Type B pancreatic cell (in vitro differentiated cells): ENCODE measurements around the gene NLRP10. TPM values are rescaled to one million over a fixed set of nuclear protein-coding genes. Genes with fewer than 3 reads are reported as not detected.

ENCODE experiments used
- DNase-seq: peaks from one replicate; pipeline ENCODE4 v3.0.0; 2021; ENCODE audit warnings: mixed read lengths; ENCODE audit not compliant: unreplicated experiment; ENCODE audit errors: extremely low spot score
- H3K27ac Mint-ChIP-seq: 2 replicates; pipeline ENCODE4 v1.8.0; 2021; ENCODE audit warnings: mild to moderate bottlenecking, mixed read lengths
- H3K27me3 Mint-ChIP-seq: 2 replicates; pipeline ENCODE4 v1.8.0; 2021; ENCODE audit warnings: mixed read lengths
- H3K36me3 Mint-ChIP-seq: 2 replicates; pipeline ENCODE4 v1.8.0; 2021; ENCODE audit warnings: mixed read lengths
- H3K4me1 Mint-ChIP-seq: one replicate; pipeline ENCODE4 v1.8.0; 2021; ENCODE audit warnings: mixed read lengths; ENCODE audit not compliant: unreplicated experiment
- H3K4me3 Mint-ChIP-seq: 2 replicates; pipeline ENCODE4 v1.8.0; 2021; ENCODE audit warnings: mild to moderate bottlenecking, mixed read lengths
- H3K9me3 Mint-ChIP-seq: 2 replicates; pipeline ENCODE4 v1.8.0; 2021; ENCODE audit warnings: mixed read lengths
- total RNA-seq: library from RNA; stranded (reverse); gene quantifications from 2 replicates; pipeline ENCODE4 v1.2.1, GENCODE V29; 2021; ENCODE audit warnings: low replicate concordance
- TF ChIP-seq, protein P1 (sequence below): fragments of 200-600 bp; sonication (generic); conservative IDR thresholded peaks from 2 replicates; pipeline ENCODE4 v1.5.0; 2021; ENCODE audit warnings: antibody characterized with exemption, mild to moderate bottlenecking

The NLRP10 gene
- total RNA-seq, 1 donor from 2014 or later, result not detected

DNA sequence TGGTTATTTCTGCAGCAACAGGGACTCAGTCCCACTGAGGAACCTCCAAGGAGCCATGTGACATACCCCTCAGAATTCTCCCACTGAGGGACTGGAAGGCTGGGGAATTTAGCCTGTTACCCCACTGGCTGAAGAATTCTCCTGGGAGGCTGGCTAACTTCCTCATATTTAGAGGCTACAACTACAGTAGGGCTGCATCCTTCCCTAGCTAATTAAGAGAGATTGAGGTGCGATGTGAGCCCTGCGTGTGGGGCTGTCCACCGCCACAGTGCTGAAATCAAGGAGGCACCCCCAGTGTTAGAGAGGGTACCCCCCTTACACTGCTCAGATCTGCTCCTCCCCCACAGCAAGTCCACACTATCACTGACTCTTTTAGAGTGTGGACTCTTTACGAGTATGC, 43.0 kb upstream of the NLRP10 start:
- Mint-ChIP-seq H3K4me3 (no peak overlapping the region), H3K27me3 (peaks cover 27% of the 10 kb centered on the region), H3K4me1 (no peaks in the 10 kb centered on the region), H3K27ac (no peak overlapping the region), H3K36me3 (no peaks in the 10 kb centered on the region), H3K9me3 (no peaks in the 10 kb centered on the region)
- peak; percentile 36 for DNase-seq
- TF ChIP-seq, protein P1, sequence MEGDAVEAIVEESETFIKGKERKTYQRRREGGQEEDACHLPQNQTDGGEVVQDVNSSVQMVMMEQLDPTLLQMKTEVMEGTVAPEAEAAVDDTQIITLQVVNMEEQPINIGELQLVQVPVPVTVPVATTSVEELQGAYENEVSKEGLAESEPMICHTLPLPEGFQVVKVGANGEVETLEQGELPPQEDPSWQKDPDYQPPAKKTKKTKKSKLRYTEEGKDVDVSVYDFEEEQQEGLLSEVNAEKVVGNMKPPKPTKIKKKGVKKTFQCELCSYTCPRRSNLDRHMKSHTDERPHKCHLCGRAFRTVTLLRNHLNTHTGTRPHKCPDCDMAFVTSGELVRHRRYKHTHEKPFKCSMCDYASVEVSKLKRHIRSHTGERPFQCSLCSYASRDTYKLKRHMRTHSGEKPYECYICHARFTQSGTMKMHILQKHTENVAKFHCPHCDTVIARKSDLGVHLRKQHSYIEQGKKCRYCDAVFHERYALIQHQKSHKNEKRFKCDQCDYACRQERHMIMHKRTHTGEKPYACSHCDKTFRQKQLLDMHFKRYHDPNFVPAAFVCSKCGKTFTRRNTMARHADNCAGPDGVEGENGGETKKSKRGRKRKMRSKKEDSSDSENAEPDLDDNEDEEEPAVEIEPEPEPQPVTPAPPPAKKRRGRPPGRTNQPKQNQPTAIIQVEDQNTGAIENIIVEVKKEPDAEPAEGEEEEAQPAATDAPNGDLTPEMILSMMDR, result no peak

DNA sequence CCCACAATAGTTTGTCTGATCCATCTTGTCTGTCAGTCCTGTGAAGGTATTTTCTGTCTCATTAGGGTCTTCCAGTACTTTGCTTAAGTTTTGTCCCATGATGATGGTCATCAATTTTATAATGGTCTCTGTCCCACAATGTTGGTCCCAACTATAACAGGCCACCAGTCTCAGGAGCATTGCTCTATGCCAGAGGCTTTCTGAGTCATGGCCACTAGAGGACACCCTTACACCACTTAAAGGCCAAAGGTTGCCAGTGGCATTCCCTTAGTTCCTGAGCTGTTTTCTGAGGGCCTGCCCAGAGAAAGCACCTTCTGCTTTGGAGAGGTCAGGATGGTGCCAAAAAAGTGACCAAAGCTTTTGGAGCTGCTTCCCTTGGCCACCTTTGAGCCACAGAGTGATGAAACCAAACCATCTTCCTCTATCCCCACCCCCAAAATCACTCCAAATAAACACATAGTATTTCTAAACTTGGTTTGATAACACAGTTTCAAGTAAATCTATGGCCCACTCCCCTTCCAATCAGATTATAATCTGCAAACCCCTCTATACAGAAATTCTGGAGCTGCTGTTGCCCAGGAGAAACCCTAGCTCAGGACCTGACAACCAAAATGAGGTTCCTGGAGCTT, 41.2 kb upstream of the NLRP10 start:
- TF ChIP-seq, protein P1, result peak; percentile 92
- H3K27me3 Mint-ChIP-seq, result peaks cover 19% of the 10 kb centered on the region
- peak; percentile 71 for DNase-seq
- no peaks in the 10 kb centered on the region for H3K4me1 Mint-ChIP-seq
- H3K36me3 Mint-ChIP-seq, result no peaks in the 10 kb centered on the region
- no peak overlapping the region for H3K27ac Mint-ChIP-seq
- no peaks in the 10 kb centered on the region for H3K9me3 Mint-ChIP-seq
- no peak overlapping the region for H3K4me3 Mint-ChIP-seq

DNA sequence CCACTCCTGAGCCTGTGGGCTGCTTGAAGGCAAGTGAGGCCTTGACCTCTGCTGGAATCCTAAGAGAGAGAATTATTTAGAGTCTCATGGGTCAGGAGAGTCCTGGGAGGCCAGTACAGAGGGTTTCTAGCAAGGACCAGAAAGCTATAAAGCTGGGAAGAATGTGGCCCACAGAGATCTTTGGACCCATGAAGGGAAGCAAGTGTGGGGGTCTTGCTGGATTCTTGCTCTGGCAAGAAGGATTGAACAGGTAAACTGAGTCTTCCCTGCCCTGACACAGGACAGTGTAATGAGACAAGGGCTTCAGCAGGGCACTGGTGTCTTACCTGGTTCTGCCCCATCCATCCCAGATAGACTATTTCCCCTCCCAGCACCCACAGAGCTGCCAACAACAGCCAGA, 40.3 kb upstream of the NLRP10 start:
- H3K4me3 Mint-ChIP-seq, result no peak overlapping the region
- H3K9me3 Mint-ChIP-seq, result no peaks in the 10 kb centered on the region
- H3K4me1 Mint-ChIP-seq, result no peaks in the 10 kb centered on the region
- no peak for DNase-seq
- peaks cover under 1% of the 10 kb centered on the region for H3K36me3 Mint-ChIP-seq
- peaks cover 11% of the 10 kb centered on the region for H3K27me3 Mint-ChIP-seq
- H3K27ac Mint-ChIP-seq, result no peak overlapping the region
- TF ChIP-seq, protein P1, result no peak

DNA sequence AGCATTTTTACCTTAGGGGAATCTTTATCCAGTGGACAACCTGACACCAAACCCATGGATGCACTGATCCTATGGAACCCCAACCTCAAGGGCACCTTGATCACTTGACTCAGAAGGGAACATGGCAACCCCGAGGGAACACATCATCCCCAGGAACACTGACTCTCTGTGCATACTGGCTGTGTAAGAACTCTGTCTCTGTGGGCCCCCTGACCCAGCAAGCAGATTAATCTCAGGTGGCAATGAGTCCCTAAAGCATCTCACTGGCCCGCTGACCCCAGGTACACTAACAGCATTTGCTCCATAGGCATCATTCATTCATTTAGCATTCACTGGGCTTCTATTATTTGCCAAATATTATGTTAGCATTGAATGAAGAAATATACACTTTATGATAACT, 38.8 kb upstream of the NLRP10 start:
- H3K36me3 Mint-ChIP-seq, result peaks cover 7% of the 10 kb centered on the region
- no peak overlapping the region for H3K27ac Mint-ChIP-seq
- DNase-seq, result no peak
- H3K4me1 Mint-ChIP-seq, result no peaks in the 10 kb centered on the region
- H3K9me3 Mint-ChIP-seq, result no peaks in the 10 kb centered on the region
- TF ChIP-seq, protein P1, result no peak
- H3K27me3 Mint-ChIP-seq, result peaks cover 6% of the 10 kb centered on the region
- no peak overlapping the region for H3K4me3 Mint-ChIP-seq

DNA sequence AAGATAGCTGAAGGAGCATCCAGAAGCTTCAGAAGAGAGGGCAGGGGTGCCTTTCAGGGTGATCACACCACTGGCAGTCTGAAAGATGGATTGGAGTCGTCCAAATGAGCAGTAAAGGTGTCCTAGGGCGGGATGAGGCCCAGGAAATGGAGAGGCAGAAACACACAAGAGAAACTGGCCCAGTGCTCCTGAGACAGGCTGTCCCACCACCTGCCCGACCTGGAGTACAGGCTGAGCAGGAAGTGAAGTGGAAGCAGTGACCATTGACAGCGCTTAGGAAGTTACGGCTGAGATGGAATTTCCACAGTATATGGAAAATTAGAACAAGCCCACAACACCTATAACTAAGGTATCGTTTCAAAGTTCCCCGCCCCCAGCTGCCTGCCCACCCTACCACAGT, 37.9 kb upstream of the NLRP10 start:
- TF ChIP-seq, protein P1, result no peak
- no peak for DNase-seq

More for the DNA sequence above, 37.9 kb upstream of the NLRP10 start:
- H3K4me1 Mint-ChIP-seq, result no peaks in the 10 kb centered on the region
- H3K27me3 Mint-ChIP-seq, result peaks cover 6% of the 10 kb centered on the region
- no peak overlapping the region for H3K4me3 Mint-ChIP-seq
- H3K9me3 Mint-ChIP-seq, result no peaks in the 10 kb centered on the region
- H3K36me3 Mint-ChIP-seq, result peaks cover 9% of the 10 kb centered on the region
- H3K27ac Mint-ChIP-seq, result no peak overlapping the region
